K562 (cell line): ENCODE measurements around the gene LIX1. TPM values are rescaled to one million over a fixed set of nuclear protein-coding genes. Genes with fewer than 3 reads are reported as not detected.

Source experiments
- ATAC-seq: fragments of 200-7000 bp; cut with Tn5 transposase; 3 replicates; pipeline ENCODE4 v1.9.1; 2020; ENCODE audit warnings: moderate library complexity
- BruUV-seq: library from RNA; stranded (reverse); fragments of 400-500 nt; replicated peaks from 2 replicates; lab custom pipeline; 2021; lab: Mats Ljungman, UMichigan
- CTCF ChIA-PET: fragments of 300-600 bp; formaldehyde crosslinking; extraction: SDS; loops from one replicate; lab custom pipeline; 2021; ENCODE audit warnings: low intra/inter-chr PET ratio; lab: Yijun Ruan, JAX
- POLR2A ChIA-PET: fragments of 300-600, 350-650 bp; sonication (Branson Sonifier 250); formaldehyde crosslinking; extraction: SDS; loops from one replicate; lab custom pipeline; 2021; ENCODE audit warnings: antibody characterized with exemption, inconsistent platforms; lab: Yijun Ruan, JAX
- DNase-seq, 4 experiments: peaks; one replicate each; pipeline versions ENCODE4 v3.0.0 to v3.0.0-alpha.2; 2011 to 2018; ENCODE audit warnings: low spot score in 3 of 4, mixed read lengths in 3 of 4; ENCODE audit errors: extremely low read depth in 1 of 4
- FAIRE-seq: peaks from 2 replicates; lab custom pipeline; 2011; peaks lifted over from hg19 to GRCh38; lab: Jason Lieb, UNC
- H2AFZ ChIP-seq: 2 replicates; pipeline ENCODE4 v1.6.0; 2011; ENCODE audit warnings: low read depth, low read length, control low read depth, inconsistent platforms
- H3K27ac ChIP-seq: fragments of 200-600 bp; 3 replicates; pipeline ENCODE4 v1.8.0; 2011; ENCODE audit warnings: low read depth, mild to moderate bottlenecking, control low read depth, inconsistent platforms, low read length, moderate library complexity, mixed read lengths; ENCODE audit errors: extremely low read depth
- H3K27me3 ChIP-seq, 2 experiments: fragments of 300-600 bp in 1 of 2; 2 replicates in 1 of 2; 3 replicates in 1 of 2; pipeline versions ENCODE4 v1.6.0 to v1.8.0; 2011; ENCODE audit warnings: inconsistent platforms in 2 of 2, low read length in 2 of 2, mild to moderate bottlenecking in 1 of 2, mixed read lengths in 1 of 2, moderate library complexity in 1 of 2; ENCODE audit not compliant: control insufficient read depth in 2 of 2, insufficient read depth in 2 of 2
- H3K36me3 ChIP-seq: fragments of 300-600 bp; 3 replicates; pipeline ENCODE4 v1.8.0; 2011; ENCODE audit warnings: mild to moderate bottlenecking, low read length, inconsistent platforms; ENCODE audit not compliant: control insufficient read depth, insufficient read depth
- H3K4me1 ChIP-seq, 2 experiments: fragments of 200-600 bp in 1 of 2; replicated peaks in 1 of 2; 2 replicates in 1 of 2; 3 replicates in 1 of 2; pipeline versions ENCODE4 v1.5.1 to v1.8.0; 2011; ENCODE audit warnings: inconsistent platforms in 2 of 2, low read length in 2 of 2, mild to moderate bottlenecking in 1 of 2, mixed read lengths in 1 of 2, moderate library complexity in 1 of 2; ENCODE audit not compliant: control insufficient read depth in 2 of 2, insufficient read depth in 2 of 2
- H3K4me2 ChIP-seq: 2 replicates; pipeline ENCODE4 v1.6.1; 2011; ENCODE audit warnings: low read length, control low read depth, inconsistent platforms, mixed read lengths; ENCODE audit not compliant: insufficient read depth
- H3K4me3 ChIP-seq: fragments of 200-600 bp; sonication (generic), shearing (Covaris generic); 2 replicates; pipeline ENCODE4 v1.5.1; 2016; ENCODE audit warnings: control low read depth, inconsistent platforms
- H3K79me2 ChIP-seq: fragments of 200-600 bp; 3 replicates; pipeline ENCODE4 v1.8.0; 2011; ENCODE audit warnings: low read length, inconsistent platforms; ENCODE audit not compliant: control insufficient read depth, insufficient read depth
- H3K9ac ChIP-seq, 2 experiments: 2 replicates each; pipeline versions ENCODE4 v1.6.0 to v1.6.1; 2011; ENCODE audit warnings: low read depth in 2 of 2, low read length in 2 of 2, control low read depth in 1 of 2, inconsistent platforms in 1 of 2, mild to moderate bottlenecking in 1 of 2, mixed read lengths in 1 of 2; ENCODE audit not compliant: insufficient read depth in 1 of 2
- H3K9me1 ChIP-seq: one replicate; pipeline ENCODE4 v1.6.0; 2011; ENCODE audit warnings: inconsistent platforms, mild to moderate bottlenecking, low read length, moderate library complexity; ENCODE audit not compliant: control insufficient read depth, insufficient read depth
- H3K9me3 ChIP-seq: replicated peaks from 2 replicates; pipeline ENCODE4 v1.5.1; 2011; ENCODE audit warnings: low read depth, low read length, inconsistent platforms; ENCODE audit not compliant: control insufficient read depth, insufficient read depth
- H4K20me1 ChIP-seq: replicated peaks from 2 replicates; pipeline ENCODE4 v1.6.1; 2011; ENCODE audit warnings: low read length, inconsistent platforms, mixed read lengths; ENCODE audit not compliant: control insufficient read depth, insufficient read depth
- CEBPB ChIP-seq: fragments of 450-650 bp; IDR thresholded peaks from 2 replicates; pipeline ENCODE4 v1.6.1; 2016; ENCODE audit warnings: missing genetic modification characterization, missing compliant biosample characterization
- HNRNPH1 ChIP-seq: fragments of 200-400 bp; formaldehyde crosslinking; optimal IDR thresholded peaks from 2 replicates; pipeline ENCODE3; 2017; ENCODE audit warnings: low read depth, mild to moderate bottlenecking, low read length, moderate library complexity
- KDM5B ChIP-seq: fragments of 200-600 bp; sonication (generic); IDR thresholded peaks from 2 replicates; pipeline ENCODE4 v1.6.1; 2012; ENCODE audit warnings: low read depth, mild to moderate bottlenecking, moderate library complexity, low read length, control low read depth, inconsistent platforms; ENCODE audit not compliant: insufficient replicate concordance
- NFYB ChIP-seq: IDR thresholded peaks from 2 replicates; pipeline ENCODE4 v1.6.1; 2011; ENCODE audit warnings: mild to moderate bottlenecking, moderate library complexity; ENCODE audit not compliant: insufficient read length; ENCODE audit errors: extremely low read depth
- RAD21 ChIP-seq, 2 experiments: fragments of 250-450 bp in 1 of 2; fragments of 450-650 bp in 1 of 2; sonication (Bioruptor Pico) in 1 of 2; formaldehyde crosslinking in 1 of 2; IDR thresholded peaks in 1 of 2; conservative IDR thresholded peaks in 1 of 2; 2 replicates each; pipeline versions ENCODE4 v1.4.0 to v1.8.0; 2020 to 2022; ENCODE audit warnings: mild to moderate bottlenecking in 2 of 2, moderate library complexity in 1 of 2
- RBM39 ChIP-seq: fragments of 200-400 bp; formaldehyde crosslinking; optimal IDR thresholded peaks from 2 replicates; pipeline ENCODE3; 2018; ENCODE audit warnings: low read depth, low read length
- RFX1 ChIP-seq: fragments of 450-650 bp; IDR thresholded peaks from 2 replicates; pipeline ENCODE4 v1.6.1; 2016; ENCODE audit warnings: mild to moderate bottlenecking, moderate library complexity
- SAFB ChIP-seq: fragments of 200-400 bp; formaldehyde crosslinking; IDR thresholded peaks from 2 replicates; pipeline ENCODE4 v1.6.1; 2017; ENCODE audit warnings: low read depth, low read length, borderline replicate concordance
- ZBTB17 ChIP-seq: fragments of 450-650 bp; formaldehyde crosslinking; IDR thresholded peaks from 2 replicates; pipeline ENCODE4 v1.4.0; 2020; ENCODE audit warnings: mild to moderate bottlenecking
- ZNF274 ChIP-seq: IDR thresholded peaks from 2 replicates; pipeline ENCODE4 v1.6.1; 2011; ENCODE audit warnings: low read depth, mild to moderate bottlenecking, low read length, moderate library complexity, borderline replicate concordance
- ZNF561 ChIP-seq: fragments of 450-650 bp; formaldehyde crosslinking; conservative IDR thresholded peaks from 2 replicates; pipeline ENCODE4 v1.4.0; 2020; ENCODE audit warnings: mild to moderate bottlenecking, moderate library complexity
- ZNF699 ChIP-seq: fragments of 250-450 bp; sonication (Bioruptor Pico); IDR thresholded peaks from 2 replicates; pipeline ENCODE4 v1.8.0; 2021; ENCODE audit warnings: mild to moderate bottlenecking, moderate library complexity; ENCODE audit not compliant: insufficient replicate concordance
- in situ Hi-C: fragments of 300-500 bp; cut with MboI; formaldehyde crosslinking; loops from 4 replicates; pipeline ENCODE4 v1.15.0; 2018; ENCODE audit warnings: inconsistent platforms, mixed read lengths
- intact Hi-C: fragments of 100-400 bp; cut with micrococcal nuclease; formaldehyde crosslinking; loops from 2 replicates; pipeline ENCODE4 v1.14.2; 2022
- polyA plus RNA-seq, 8 experiments: library from polyadenylated mRNA; depleted of rRNA in 4 of 8; stranded (reverse) in 5 of 8; unstranded in 3 of 8; fragments of >200 nt; fragmentation: Nextera tagmentation in 2 of 8; fragmentation: Illumina TruSeq in 1 of 8; extraction: Ambion mirVana in 2 of 8; extraction: Trizol in 1 of 8; gene quantifications; 2 replicates each; pipeline versions ENCODE4 v1.2.1 to v1.2.3, GENCODE V29; 2011 to 2014; ENCODE audit warnings: inconsistent platforms in 1 of 8, missing spikeins in 1 of 8
- total RNA-seq, 7 experiments: library from RNA; depleted of rRNA in 6 of 7; stranded (reverse); fragments of >200 nt in 6 of 7; fragmentation: Illumina TruSeq in 2 of 7; extraction: Trizol in 2 of 7; gene quantifications; 2 replicates each; pipeline versions ENCODE4 v1.2.1 to v1.2.3, GENCODE V29; 2011 to 2021; ENCODE audit warnings: low replicate concordance in 1 of 7
- TF ChIP-seq, protein P1 (sequence below): sonication (generic); formaldehyde crosslinking; IDR thresholded peaks from 2 replicates; pipeline ENCODE4 v1.9.0; 2022; ENCODE audit warnings: mild to moderate bottlenecking, missing genetic modification reagents
- TF ChIP-seq, protein P2 (sequence below), 2 experiments: fragments of 450-650 bp; IDR thresholded peaks; 2 replicates each; pipeline ENCODE4 v1.6.1; 2016; ENCODE audit warnings: mild to moderate bottlenecking in 2 of 2, borderline replicate concordance in 1 of 2, low read depth in 1 of 2, moderate library complexity in 1 of 2

The LIX1 gene
- total and polyA plus RNA-seq, 9 of the 15 experiments (the other 6 are each of a cell fraction or from before 2014, with no cell fraction given), result 0.01 to 0.18 TPM; not detected in 7

DNA sequence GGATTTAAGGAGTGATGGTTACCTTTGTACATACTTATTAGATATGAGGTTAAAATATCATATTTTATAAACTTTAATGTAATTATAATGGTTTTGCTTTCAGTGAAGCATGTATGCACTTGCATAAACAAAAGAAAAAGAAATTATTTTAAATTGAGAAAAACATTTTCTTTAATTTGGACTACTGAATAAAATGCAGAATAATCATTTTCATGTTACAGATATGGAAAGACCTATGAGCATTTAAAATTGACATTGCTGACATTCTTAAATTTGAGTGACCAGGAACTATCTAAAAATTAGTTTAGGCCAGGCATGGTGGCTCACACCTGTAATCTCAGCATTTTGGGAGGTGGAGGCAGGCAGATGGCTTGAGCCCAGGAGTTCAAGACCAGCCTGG, 49.2 kb downstream of the LIX1 start:
- no peak for FAIRE-seq
- H3K36me3 ChIP-seq, result no peaks in the 10 kb centered on the region
- intact Hi-C loops, result no loop called here
- H3K4me3 ChIP-seq, result no peak overlapping the region
- no peaks in the 10 kb centered on the region for H3K27me3 ChIP-seq
- no peak overlapping the region for H2AFZ ChIP-seq
- H4K20me1 ChIP-seq, result no peaks in the 10 kb centered on the region
- H3K9ac ChIP-seq, result no peak overlapping the region
- no peaks in the 10 kb centered on the region for H3K9me3 ChIP-seq
- H3K79me2 ChIP-seq, result peaks cover 34% of the 10 kb centered on the region
- peaks cover 0 to 39% of the 10 kb centered on the region in 2 experiments; a peak in 3 of 5 replicates for H3K4me1 ChIP-seq
- no peak for ATAC-seq
- H3K4me2 ChIP-seq, result no peak overlapping the region
- H3K27ac ChIP-seq, result no peak overlapping the region
- no peak for DNase-seq
- H3K9me1 ChIP-seq, result no peaks in the 10 kb centered on the region
- in situ Hi-C loops, result no loop called here
- no TSS peak for BruUV-seq
- ChIA-PET POLR2A (no interaction called here), CTCF (no interaction called here)
- TF ChIP-seq CEBPB (tag) (no peak), ZNF274 (no peak), ZBTB17 (CRISPR knock-in tag) (no peak), RAD21 (CRISPR knock-in tag; conservative IDR thresholded peaks at IDR 0.05 in 1 of 2, IDR thresholded peaks at IDR 0.05 in 1 of 2) (no peak), NFYB (no peak), ZNF561 (no peak), RFX1 (no peak), SAFB (no peak), HNRNPH1 (no peak), ZNF699 (CRISPR knock-in tag) (no peak), KDM5B (no peak), RBM39 (no peak)
- TF ChIP-seq, protein P1, sequence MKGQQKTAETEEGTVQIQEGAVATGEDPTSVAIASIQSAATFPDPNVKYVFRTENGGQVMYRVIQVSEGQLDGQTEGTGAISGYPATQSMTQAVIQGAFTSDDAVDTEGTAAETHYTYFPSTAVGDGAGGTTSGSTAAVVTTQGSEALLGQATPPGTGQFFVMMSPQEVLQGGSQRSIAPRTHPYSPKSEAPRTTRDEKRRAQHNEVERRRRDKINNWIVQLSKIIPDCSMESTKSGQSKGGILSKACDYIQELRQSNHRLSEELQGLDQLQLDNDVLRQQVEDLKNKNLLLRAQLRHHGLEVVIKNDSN, result no peak
- TF ChIP-seq, protein P2, sequence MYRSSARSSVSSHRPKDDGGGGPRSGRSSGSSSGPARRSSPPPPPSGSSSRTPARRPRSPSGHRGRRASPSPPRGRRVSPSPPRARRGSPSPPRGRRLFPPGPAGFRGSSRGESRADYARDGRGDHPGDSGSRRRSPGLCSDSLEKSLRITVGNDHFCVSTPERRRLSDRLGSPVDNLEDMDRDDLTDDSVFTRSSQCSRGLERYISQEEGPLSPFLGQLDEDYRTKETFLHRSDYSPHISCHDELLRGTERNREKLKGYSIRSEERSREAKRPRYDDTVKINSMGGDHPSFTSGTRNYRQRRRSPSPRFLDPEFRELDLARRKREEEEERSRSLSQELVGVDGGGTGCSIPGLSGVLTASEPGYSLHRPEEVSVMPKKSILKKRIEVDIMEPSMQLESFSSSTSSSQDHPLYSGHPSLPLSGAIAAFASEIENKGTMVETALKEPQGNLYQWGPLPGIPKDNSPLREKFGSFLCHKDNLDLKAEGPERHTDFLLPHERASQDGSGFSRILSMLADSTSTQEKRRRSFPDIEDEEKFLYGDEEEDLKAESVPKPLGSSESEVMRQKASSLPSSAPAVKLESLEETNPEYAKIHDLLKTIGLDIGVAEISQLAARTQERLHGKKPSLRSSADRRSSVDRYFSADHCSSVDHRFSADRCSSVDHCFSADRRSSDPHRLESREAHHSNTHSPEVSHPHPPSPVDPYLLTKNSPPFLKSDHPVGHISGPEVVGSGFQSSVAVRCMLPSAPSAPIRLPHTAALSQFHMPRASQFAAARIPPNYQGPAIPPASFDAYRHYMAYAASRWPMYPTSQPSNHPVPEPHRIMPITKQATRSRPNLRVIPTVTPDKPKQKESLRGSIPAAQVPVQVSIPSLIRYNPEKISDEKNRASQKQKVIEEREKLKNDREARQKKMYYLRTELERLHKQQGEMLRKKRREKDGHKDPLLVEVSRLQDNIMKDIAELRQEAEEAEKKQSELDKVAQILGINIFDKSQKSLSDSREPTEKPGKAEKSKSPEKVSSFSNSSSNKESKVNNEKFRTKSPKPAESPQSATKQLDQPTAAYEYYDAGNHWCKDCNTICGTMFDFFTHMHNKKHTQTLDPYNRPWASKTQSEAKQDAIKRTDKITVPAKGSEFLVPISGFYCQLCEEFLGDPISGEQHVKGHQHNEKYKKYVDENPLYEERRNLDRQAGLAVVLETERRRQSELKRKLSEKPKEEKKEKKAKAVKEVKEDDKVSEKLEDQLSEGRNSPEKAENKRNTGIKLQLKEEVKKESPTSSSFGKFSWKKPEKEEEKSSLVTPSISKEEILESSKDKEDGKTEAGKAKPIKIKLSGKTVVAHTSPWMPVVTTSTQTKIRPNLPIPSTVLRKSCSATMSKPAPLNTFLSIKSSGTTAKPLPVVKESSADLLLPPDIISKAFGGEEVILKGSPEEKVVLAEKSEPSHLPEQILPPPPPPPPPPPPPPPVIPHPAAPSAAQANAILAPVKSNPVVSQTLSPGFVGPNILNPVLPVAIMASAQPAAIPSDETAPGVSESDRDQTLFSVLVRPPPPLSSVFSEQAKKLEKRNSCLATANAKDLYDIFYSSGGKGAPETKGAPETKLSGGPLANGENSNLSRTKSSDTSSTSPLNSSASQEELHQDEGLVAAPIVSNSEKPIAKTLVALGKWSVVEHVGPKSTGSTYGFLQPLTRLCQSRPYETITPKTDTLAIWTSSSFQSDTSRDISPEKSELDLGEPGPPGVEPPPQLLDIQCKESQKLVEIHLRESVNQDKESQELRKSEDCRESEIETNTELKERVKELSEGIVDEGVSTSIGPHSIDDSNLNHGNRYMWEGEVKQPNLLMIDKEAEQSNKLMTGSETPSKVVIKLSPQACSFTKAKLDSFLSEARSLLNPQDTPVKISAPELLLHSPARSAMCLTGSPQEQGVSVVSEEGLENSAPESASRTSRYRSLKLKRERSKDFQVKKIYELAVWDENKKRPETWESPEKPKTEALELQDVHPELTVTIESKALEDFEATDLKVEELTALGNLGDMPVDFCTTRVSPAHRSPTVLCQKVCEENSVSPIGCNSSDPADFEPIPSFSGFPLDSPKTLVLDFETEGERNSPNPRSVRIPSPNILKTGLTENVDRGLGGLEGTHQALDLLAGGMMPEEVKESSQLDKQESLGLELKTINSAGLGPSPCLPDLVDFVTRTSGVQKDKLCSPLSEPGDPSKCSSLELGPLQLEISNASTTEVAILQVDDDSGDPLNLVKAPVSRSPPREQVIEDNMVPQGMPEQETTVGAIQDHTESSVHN (IDR thresholded peaks at IDR 0.05; ENCODE audit: borderline replicate concordance in 1 of 2, low read depth in 1 of 2), result no peak
